ENCODE measurements around the gene ATG4C.
"Not testable (repeated sequence)": the region's sequence is repeated elsewhere in the genome, so short reads cannot be mapped to it uniquely, and the experiment has no call there.

ATG4C gene

DNA sequence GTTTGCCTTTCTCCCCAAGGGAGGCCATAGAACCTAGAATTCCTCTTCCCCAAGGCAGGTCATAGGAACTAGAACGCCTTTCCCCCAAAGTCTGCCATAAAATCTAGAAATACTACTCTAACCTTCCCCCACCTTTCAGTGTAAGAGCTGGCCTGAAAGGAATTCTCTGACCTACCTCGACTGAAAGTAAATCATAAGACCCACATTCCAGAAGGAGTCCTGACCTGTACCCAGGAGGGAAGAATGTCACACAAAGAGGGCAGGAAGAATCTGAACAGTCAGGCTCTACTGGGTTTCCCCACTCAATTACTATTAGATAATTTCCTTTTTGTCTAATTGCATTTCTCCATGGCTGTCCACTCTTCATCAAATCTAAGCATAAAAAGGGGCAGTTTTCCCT, 5.7 kb upstream of the ATG4C start:
- DNase-seq, result no peak

DNA sequence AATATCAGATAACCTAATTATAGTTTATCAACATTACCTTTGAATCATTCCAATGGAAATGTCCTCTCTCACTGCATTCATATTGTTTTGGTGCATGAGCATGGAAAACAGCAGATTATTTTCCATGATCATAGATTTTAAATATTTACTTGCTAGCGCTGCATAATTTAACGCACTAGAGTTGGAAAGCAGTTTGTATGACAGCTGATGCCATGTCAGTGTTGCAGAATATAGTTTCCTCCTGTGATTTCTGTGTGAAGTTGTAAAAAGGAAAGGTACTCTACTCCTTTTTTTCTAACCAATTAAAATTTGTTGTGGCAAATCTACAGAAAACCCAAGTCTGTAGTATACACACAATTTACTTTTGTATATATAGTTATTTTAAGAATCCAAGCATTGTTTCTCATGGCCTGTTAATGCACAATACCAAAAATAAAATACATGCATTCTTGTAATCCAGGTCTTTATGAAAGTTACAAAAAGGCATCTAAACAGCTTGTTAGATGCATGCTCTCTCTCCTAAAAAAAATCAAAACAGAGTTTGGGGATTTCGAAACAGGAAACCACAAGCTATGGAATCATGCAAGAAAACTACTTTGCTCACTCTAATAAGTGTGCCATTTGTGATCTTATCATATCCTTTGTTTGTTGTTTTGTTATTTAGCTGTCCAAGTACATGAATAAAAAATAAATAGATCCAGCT, 1.9 kb upstream of the ATG4C start:
- DNase-seq, result no peak

GRCh38 chr1:62782544-62783212, 1.3 kb upstream of the ATG4C start:
- not testable (repeated sequence) for DNase-seq

DNA sequence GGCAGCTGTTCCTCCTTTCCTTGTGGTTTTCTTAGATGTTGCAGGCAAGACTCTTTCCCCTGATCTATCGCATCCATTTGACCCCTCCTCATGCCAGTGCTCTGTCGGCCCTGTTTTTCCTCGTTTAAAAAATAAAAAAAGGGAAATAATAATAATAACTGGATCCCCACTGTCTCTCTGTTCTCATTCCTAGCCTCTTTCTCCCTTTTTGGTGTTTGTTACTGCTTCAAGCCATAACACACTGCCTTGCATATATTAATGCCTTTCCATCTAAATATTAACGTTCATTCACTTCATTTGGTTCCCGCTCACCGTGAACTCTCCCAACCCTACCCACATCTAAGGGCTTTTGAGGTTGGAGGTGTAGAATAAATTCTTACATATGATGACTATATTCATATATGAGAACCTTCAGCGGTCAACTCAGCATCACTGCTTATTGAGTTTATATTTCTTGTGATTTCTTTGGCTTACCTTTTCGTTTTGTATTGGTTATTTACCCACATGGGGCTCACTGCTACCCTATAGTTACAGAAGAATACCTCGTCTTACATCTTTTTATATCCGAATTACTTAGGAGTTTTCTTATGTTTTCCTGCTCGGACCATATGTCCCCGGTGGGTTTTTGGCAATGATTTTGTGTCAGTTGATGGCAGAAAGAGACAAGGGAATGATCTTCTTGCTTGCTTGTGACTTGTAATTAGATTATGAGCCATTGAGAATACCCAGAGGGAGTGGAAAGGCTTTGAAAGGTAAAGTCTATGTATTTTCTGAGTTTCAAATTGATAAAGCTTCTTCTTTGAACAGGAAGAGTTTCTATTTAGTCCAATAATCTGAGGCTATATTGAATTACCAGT, 805 bp downstream of the ATG4C start:
- no peak for DNase-seq

GRCh38 chr1:62790716-62791115, 6.8 kb downstream of the ATG4C start:
- DNase-seq, result no peak

GRCh38 chr1:62794053-62794452, 10.1 kb downstream of the ATG4C start:
- no peak for DNase-seq

DNA sequence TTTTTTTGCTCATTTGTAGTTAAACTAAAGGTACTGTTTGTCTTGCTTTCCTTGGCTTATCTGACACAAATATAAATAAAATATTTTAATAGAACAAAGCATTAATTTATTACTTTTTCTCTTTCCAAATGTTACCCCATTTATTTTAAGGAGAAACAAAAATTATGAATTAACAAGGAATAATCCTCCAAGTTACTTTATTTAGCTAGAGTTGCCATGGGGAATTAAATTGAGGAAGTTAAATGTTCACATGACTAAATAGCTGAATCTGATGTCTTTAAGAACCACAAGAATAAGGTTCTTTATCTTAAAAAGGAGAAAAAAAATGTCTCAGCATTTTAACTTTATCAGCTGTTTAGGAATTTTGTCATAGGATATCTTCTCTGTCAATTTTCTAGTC, 12.3 kb downstream of the ATG4C start:
- DNase-seq, result no peak

DNA sequence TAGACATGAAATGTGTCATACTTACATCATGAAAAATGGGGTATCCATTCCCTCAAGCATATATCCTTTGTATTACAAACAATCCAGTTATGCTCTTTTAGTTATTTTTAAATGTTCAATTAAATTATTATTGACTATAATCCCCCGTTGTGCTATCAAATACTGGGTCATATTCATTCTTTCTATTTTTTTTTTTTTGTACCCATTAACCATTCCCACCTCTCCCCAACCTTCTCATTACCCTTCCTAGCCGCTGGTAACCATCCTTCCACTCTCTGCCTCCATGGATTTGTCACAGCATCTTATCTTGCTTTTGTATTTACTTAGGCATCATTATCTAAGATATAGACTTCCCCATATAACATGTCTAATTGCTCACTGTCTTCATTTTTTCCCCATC, 15.8 kb downstream of the ATG4C start:
- no peak for DNase-seq

DNA sequence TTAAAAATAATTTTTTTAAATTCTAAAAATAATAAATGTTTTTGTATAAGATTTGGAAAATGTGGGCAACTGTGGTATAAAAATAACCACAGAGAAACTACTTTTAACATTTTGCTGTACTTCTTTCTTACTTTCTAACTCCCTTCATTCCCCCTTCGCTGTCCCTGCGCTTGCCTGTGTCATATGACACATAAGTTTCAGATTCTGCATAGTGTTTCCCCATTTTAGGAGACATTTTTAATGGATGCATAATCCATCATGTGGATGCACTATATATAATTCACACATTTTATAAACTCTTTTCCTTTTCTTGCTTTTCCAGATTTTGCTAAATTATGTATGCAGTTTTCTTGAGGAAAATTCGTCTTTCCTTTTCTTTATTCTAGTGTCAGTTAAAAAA, 16.3 kb downstream of the ATG4C start:
- DNase-seq, result no peak

DNA sequence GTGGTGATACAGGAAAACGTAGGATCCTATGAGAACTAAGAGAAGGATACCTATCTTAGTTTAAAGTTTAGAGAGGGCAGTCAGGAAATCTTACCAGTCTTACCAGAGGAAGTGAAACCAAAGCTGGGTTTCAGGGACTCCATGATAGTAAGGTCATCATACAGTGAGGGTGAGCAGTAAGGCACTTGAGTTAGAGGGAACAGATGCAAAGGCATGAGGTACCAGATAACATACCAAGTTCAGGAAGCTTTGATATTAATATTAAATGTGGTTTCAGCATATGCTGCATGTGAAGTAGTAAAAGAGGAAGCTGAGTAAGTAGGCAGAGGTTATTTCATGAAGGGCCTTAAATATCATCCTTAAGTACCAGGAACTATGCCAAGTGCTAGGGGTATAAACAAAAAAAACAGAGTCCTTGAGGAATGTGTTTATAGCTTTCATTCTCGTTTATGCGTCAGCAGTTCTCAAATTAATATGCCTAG, 16.9 kb downstream of the ATG4C start:
- DNase-seq, result no peak

DNA sequence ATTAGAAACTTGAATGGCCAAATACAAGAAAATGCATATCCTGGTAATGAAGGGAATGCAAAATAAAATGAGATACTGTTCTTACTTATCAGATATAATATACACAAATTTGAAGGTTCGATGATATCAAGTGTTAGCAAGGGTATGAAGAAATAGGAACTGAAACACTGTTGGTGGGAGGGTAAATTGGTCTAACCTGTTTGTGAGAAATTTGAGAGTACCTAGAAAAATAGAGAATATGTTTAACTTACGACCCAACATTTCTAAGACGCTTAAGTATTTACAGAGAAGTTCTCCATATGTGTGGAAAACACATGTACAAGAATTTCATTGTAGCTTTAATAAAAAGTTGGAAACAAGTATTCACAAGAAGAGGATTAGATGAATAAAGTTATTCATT, 25.9 kb downstream of the ATG4C start:
- DNase-seq, result no peak

DNA sequence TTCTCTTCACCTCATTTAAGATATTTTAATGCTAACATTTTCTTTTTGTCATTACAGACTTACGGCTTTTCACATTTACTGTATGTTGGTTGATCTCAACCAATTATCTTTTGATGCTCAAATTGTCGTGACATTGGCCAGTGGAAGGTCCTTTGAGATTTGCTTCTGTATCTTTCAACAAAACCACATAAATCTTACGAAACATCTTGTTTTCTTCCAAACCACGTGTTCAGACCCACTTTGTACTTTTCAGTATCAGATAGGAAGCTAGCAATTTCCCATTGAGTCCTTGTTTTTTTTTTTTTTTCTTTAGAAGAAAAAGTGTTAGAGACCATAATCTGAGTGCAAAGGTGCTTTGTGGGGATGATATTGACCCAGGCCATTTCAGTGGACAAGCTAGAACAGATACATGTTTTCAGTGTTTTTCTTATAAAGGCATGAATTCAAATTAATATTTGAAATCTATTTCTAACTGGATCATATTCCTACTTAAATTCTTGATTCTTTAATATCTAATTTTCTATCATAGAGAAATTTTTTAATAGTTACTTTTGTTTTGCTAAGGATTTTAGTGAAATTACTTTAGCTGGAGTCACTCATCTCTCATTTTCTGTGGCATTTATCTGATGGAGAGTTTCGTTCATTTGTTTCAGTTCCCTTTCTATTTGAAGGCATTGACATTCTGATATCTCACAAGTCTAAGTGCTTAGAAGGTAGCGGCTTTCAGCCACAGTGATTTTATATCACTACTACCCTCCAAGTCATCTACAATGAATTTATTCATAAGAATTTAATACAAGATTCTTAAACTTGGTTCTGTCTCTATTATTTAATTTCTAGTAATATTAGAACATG, 26.7 kb downstream of the ATG4C start:
- DNase-seq, result no peak

- DNase-seq, result no peak
Observed at GRCh38 chr1:62823556-62823955, 39.6 kb downstream of the ATG4C start.

DNA sequence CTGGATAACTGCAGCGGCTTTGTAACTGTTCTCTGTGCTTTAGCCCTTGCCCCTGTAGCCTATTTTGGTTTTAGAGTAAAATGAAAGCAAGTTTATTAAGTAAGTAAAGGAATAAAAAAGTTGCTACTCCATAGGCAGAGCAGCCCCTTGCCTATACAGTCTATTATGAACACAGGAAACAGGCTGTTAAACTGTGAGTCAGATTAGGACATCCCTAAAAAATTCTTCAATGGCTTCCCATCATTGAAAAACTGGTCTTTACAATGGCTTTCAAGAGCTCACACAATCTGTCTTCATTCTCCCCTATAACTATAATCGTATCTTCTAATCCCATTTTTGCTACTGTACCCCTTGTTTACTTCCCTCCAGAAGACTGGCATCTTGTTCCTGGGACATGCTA, 43.0 kb downstream of the ATG4C start:
- DNase-seq, result no peak

DNA sequence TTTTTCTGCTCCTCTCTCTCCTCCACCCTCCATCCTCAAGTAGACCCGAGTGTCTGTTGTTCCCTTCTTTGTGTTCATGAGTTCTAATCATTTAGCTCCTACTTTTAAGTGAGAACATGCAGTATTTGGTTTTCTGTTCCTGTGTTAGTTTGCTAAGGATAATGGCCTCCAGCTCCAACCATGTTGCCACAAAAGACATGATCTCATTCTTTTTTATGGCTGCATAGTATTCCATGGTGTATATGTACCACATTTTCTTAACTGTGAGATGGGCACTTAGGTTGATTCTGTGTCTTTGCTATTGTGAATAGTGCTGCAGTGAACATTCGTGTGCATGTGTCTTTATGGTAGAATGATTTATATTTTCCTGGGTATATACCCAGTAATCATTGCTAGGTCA, 43.9 kb downstream of the ATG4C start:
- not testable (repeated sequence) for DNase-seq

DNA sequence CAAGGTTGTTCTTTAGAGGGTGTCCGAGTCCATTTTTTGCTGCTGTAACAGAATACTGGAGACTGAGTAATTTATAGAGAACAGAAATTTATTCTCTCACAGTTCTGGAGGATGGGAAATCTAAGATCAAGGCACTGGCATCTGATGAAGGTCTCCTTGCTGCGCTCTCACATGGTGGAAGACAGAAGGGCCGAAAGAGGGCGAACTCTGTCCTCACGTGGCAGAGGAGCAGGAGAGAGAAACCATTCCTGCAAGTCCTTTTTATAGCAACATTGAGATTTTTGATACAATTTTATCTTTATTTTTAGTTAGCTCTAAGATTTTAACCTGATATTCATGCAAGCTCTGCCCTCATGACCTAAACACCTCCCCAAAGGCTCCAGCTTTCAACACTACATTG, 48.3 kb downstream of the ATG4C start:
- DNase-seq, result no peak

GRCh38 chr1:62833529-62833928, 49.6 kb downstream of the ATG4C start:
- DNase-seq, result no peak

DNA sequence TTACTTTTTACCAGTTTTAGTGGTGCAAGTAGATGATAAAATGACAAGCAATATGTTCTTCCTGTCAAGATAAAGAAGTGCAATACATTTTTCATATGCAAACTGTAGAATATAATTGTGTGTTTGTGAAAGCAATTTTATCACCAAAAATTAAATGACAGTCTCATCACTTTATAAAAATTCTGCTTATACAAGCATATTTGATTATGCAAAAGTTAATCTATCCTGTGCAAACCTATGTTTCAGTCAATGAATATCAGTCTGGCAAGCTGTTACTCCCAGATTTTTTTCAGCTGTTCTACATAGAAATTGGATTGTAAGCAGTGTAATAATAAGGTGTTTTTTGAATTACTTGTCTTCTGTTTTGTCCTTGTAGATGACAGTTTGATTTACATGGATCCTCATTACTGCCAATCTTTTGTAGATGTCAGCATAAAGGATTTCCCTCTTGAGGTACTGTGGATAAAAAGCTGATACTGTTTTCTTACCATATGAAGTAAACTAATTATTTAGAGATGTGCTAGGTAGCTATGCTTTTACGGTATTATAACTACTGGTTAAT, 50.5 kb downstream of the ATG4C start:
- DNase-seq, result no peak

GRCh38 chr1:62836856-62837540, 53.1 kb downstream of the ATG4C start:
- DNase-seq, result no peak

DNA sequence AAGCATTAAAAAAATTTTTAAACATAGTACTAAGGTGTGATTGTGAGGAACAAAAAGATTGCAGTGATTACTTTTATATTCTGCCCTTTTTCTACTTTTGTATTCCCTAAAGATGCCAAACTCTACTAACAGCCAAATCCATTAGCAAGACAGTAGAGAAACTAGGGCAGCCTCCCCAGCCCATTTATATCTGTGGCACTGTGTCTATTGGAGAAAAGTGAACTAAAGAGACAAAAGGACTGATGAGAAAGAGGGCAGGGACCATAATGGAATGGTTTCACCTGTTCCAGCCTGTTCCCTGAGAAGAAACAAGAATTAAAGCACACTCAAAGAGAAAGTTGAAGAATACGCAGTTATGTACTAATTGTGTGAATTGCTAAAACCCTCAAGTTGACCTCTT, 56.6 kb downstream of the ATG4C start:
- no peak for DNase-seq

GRCh38 chr1:62841587-62842169, 57.7 kb downstream of the ATG4C start:
- no peak for DNase-seq

Data from NCI-H1048 (cell line).